A673 (cell line): Measurements from ENCODE around the gene TMIE. TPM values are rescaled to one million over a fixed set of nuclear protein-coding genes. Genes with fewer than 3 reads are reported as not detected.

Experiments used
- BruUV-seq: library from RNA; stranded (reverse); fragments of 400-500 nt; replicated peaks from 2 replicates; lab custom pipeline; 2021; lab: Mats Ljungman, UMichigan
- CTCF ChIA-PET: fragments of 300-600 bp; sonication (Branson Sonifier 250); formaldehyde crosslinking; loops from one replicate; lab custom pipeline; 2022; ENCODE audit warnings: antibody characterized with exemption; lab: Charles Lee
- POLR2A ChIA-PET: fragments of 300-600 bp; sonication (Branson Sonifier 250); formaldehyde crosslinking; loops from one replicate; lab custom pipeline; 2022; ENCODE audit warnings: antibody characterized with exemption; ENCODE audit not compliant: low non-redundant PET; lab: Charles Lee
- DNase-seq: peaks from one replicate; pipeline ENCODE4 v3.0.0-alpha.2; 2015; ENCODE audit warnings: low spot score
- H3K27ac ChIP-seq: fragments of 200-600 bp; sonication (generic); 2 replicates; pipeline ENCODE4 v1.5.1; 2016; ENCODE audit warnings: mixed run types, low read depth, mild to moderate bottlenecking, mixed read lengths, antibody characterized with exemption, low read length; ENCODE audit not compliant: poor library complexity, severe bottlenecking
- H3K27me3 ChIP-seq: fragments of 200-600 bp; sonication (generic); replicated peaks from 2 replicates; pipeline ENCODE4 v1.6.1; 2017; ENCODE audit warnings: mixed run types, low read depth, mild to moderate bottlenecking, mixed read lengths, antibody characterized with exemption, low read length; ENCODE audit not compliant: insufficient read depth, poor library complexity
- H3K36me3 ChIP-seq: fragments of 200-600 bp; sonication (generic); 2 replicates; pipeline ENCODE4 v1.6.1; 2016; ENCODE audit warnings: mixed run types, mild to moderate bottlenecking, mixed read lengths, antibody characterized with exemption, low read length; ENCODE audit not compliant: insufficient read depth, poor library complexity, severe bottlenecking
- H3K4me1 ChIP-seq: fragments of 200-600 bp; sonication (generic); 2 replicates; pipeline ENCODE4 v1.6.1; 2017; ENCODE audit warnings: mixed run types, mild to moderate bottlenecking, mixed read lengths, antibody characterized with exemption, low read length; ENCODE audit not compliant: insufficient read depth, poor library complexity, severe bottlenecking
- H3K4me3 ChIP-seq: fragments of 200-600 bp; sonication (generic); 2 replicates; pipeline ENCODE4 v1.5.1; 2016; ENCODE audit warnings: low read depth, mixed run types, mild to moderate bottlenecking, mixed read lengths, low read length; ENCODE audit not compliant: poor library complexity, severe bottlenecking
- H3K9me3 ChIP-seq: fragments of 200-600 bp; sonication (generic); 2 replicates; pipeline ENCODE4 v1.6.1; 2016; ENCODE audit warnings: mixed run types, low read depth, mild to moderate bottlenecking, mixed read lengths, antibody characterized with exemption, low read length; ENCODE audit not compliant: poor library complexity, severe bottlenecking
- CTCF ChIP-seq: fragments of 300-800, 200-600 bp; sonication (generic); conservative IDR thresholded peaks from 2 replicates; pipeline ENCODE4 v1.5.1; 2017; ENCODE audit warnings: low read depth, mild to moderate bottlenecking, antibody characterized with exemption, low read length, moderate library complexity, mixed read lengths
- EZH2 ChIP-seq: fragments of 200-600 bp; sonication (generic); IDR thresholded peaks from 2 replicates; pipeline ENCODE4 v1.6.1; 2017; ENCODE audit warnings: borderline replicate concordance, low read depth, mild to moderate bottlenecking, mixed read lengths, antibody characterized with exemption, low read length; ENCODE audit not compliant: poor library complexity, severe bottlenecking
- intact Hi-C: fragments of 100-400 bp; cut with micrococcal nuclease; formaldehyde crosslinking; loops from one replicate; pipeline ENCODE4 v1.10.0; 2022; ENCODE audit not compliant: unreplicated experiment
- total RNA-seq: library from RNA; stranded (reverse); gene quantifications from 2 replicates; pipeline ENCODE4 v1.2.3, GENCODE V29; 2021

The TMIE gene
- total RNA-seq, 1 experiment from 2014 or later, result not detected

DNA sequence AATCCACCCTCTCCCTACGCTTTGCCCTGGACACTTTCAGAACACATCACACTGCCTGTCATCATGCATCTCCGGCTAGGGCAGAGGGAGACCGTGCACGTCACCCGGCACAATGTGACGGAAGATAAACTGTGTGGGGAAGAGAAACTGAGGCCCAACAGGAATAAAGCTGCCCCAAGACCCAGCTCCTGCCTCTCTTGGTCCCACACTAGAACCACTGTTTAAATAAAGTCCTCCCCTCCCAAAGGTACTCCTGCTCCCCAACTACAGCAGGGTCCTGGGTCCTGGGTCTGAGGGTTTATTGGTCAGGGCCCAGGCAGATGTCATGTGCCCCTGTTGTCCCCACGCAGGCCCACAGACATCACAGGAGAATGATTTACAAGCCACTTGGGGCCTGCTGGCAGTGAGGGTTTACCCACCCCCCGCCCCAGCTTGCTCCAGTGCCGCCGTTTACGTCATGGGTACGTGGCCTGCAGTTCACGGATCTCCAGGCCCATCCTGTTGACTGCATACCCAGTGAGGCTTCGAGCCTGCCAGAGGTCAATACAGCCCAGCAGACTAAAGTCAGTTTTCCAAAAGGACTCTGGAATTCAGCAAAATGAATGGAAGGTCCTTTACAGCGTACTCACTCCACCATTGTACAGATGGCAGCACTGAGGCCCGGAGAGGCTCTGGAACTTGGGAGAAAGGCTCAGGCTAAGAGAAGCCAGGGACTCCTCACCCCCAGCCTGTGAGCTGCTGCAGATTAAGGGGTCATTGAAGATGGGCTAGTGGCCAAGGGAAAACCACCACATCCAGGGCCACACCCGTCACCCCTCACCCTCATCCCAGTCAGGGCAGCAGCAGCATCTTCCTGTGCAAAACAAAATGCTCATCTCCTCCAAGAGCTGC is 30.9 kb upstream of the TMIE start:
- no peak for DNase-seq
- H3K27me3 ChIP-seq, result no peaks in the 10 kb centered on the region
- no peaks in the 10 kb centered on the region for H3K4me1 ChIP-seq
- intact Hi-C loops, result no loop called here
- no peak overlapping the region for H3K27ac ChIP-seq
- H3K9me3 ChIP-seq, result no peaks in the 10 kb centered on the region
- TF ChIP-seq CTCF, result no peak
- no peak for TF ChIP-seq EZH2
- H3K36me3 ChIP-seq, result no peaks in the 10 kb centered on the region
- no peak overlapping the region for H3K4me3 ChIP-seq
- POLR2A ChIA-PET, result no interaction called here
- no TSS peak for BruUV-seq
- CTCF ChIA-PET, result no interaction called here

GRCh38 chr3:46670891-46671427 is 30.2 kb upstream of the TMIE start:
- no TSS peak for BruUV-seq
- DNase-seq, result no peak
- no peak overlapping the region for H3K27ac ChIP-seq
- H3K4me3 ChIP-seq, result no peak overlapping the region
- TF ChIP-seq EZH2 (no peak), CTCF (no peak)
- ChIA-PET CTCF (no interaction called here), POLR2A (no interaction called here)
- no peaks in the 10 kb centered on the region for H3K4me1 ChIP-seq
- no peaks in the 10 kb centered on the region for H3K9me3 ChIP-seq
- intact Hi-C loops, result no loop called here
- no peaks in the 10 kb centered on the region for H3K36me3 ChIP-seq
- no peaks in the 10 kb centered on the region for H3K27me3 ChIP-seq

GRCh38 chr3:46671541-46672348 is 29.4 kb upstream of the TMIE start:
- BruUV-seq, result no TSS peak
- H3K27me3 ChIP-seq, result no peaks in the 10 kb centered on the region
- CTCF ChIA-PET, result no interaction called here
- intact Hi-C loops, result no loop called here
- H3K4me1 ChIP-seq, result no peaks in the 10 kb centered on the region
- H3K4me3 ChIP-seq, result no peak overlapping the region
- no peak for DNase-seq
- H3K27ac ChIP-seq, result no peak overlapping the region
- no peaks in the 10 kb centered on the region for H3K9me3 ChIP-seq
- H3K36me3 ChIP-seq, result no peaks in the 10 kb centered on the region
- TF ChIP-seq EZH2, result no peak
- no peak for TF ChIP-seq CTCF
- POLR2A ChIA-PET, result no interaction called here
